ENCODE measurements around the gene MSH2.

MSH2 gene

GRCh38 chr2:47513981-47514520 is 111.1 kb downstream of the MSH2 start:
- peaks cover 27% of the 10 kb centered on the region for H3K4me1 ChIP-seq (ENCODE audit: insufficient read depth, low read length, severe bottlenecking)
- no peaks in the 10 kb centered on the region for H3K9me3 ChIP-seq (ENCODE audit: low read length)
- no peaks in the 10 kb centered on the region; the same call in 1 of the 2 replicates for H3F3A ChIP-seq (ENCODE audit: insufficient read depth, low read length)
- no peaks in the 10 kb centered on the region for H3K9me2 ChIP-seq (ENCODE audit: low read depth, low read length)
- H3K4me2 ChIP-seq (ENCODE audit: low read length): no peak overlapping the region
- peak overlapping the region; percentile 24 for H3K27ac ChIP-seq (ENCODE audit: low read depth, low read length, poor library complexity, severe bottlenecking)
- H3K36me3 ChIP-seq (ENCODE audit: insufficient read depth, low read length): peaks cover 13% of the 10 kb centered on the region; the same call in 1 of the 2 replicates
- no peaks in the 10 kb centered on the region for H4K20me1 ChIP-seq (ENCODE audit: insufficient read depth, low read length)
- H3K27me3 ChIP-seq (ENCODE audit: insufficient read depth, low read length): no peaks in the 10 kb centered on the region
- no peak overlapping the region for H3K9ac ChIP-seq (ENCODE audit: low read length)
- no peak overlapping the region for H3K4me3 ChIP-seq (ENCODE audit: low read depth, low read length, poor library complexity, severe bottlenecking)
- TF ChIP-seq EZH2 (IDR thresholded peaks at IDR 0.05; ENCODE audit: borderline replicate concordance, low read length) (no peak), CTCF (IDR thresholded peaks at IDR 0.05; ENCODE audit: low read length) (no peak)
- H3K79me2 ChIP-seq (ENCODE audit: insufficient read depth, low read length): no peaks in the 10 kb centered on the region
- H2AFZ ChIP-seq (ENCODE audit: low read length): no peak overlapping the region

- Histone ChIP-seq H2AFZ (ENCODE audit: low read length) (no peak overlapping the region), H3K27me3 (ENCODE audit: insufficient read depth, low read length) (no peaks in the 10 kb centered on the region), H3F3A (ENCODE audit: insufficient read depth, low read length) (no peaks in the 10 kb centered on the region; the same call in 1 of the 2 replicates), H3K9me2 (ENCODE audit: low read depth, low read length) (no peaks in the 10 kb centered on the region), H3K4me2 (ENCODE audit: low read length) (no peak overlapping the region), H3K36me3 (ENCODE audit: insufficient read depth, low read length) (peaks cover 13% of the 10 kb centered on the region; the same call in 1 of the 2 replicates), H3K79me2 (ENCODE audit: insufficient read depth, low read length) (no peaks in the 10 kb centered on the region), H3K9me3 (ENCODE audit: low read length) (no peaks in the 10 kb centered on the region), H3K9ac (ENCODE audit: low read length) (no peak overlapping the region), H3K4me3 (ENCODE audit: low read depth, low read length, poor library complexity, severe bottlenecking) (no peak overlapping the region), H4K20me1 (ENCODE audit: insufficient read depth, low read length) (no peaks in the 10 kb centered on the region), H3K4me1 (ENCODE audit: insufficient read depth, low read length, severe bottlenecking) (peaks cover 40% of the 10 kb centered on the region), H3K27ac (ENCODE audit: low read depth, low read length, poor library complexity, severe bottlenecking) (peak overlapping the region; percentile 95)
- no peak for TF ChIP-seq EZH2 (IDR thresholded peaks at IDR 0.05; ENCODE audit: borderline replicate concordance, low read length)
Measured at GRCh38 chr2:47516360-47517104, 113.6 kb downstream of the MSH2 start.

- Histone ChIP-seq H3K27me3 (ENCODE audit: insufficient read depth, low read length) (no peaks in the 10 kb centered on the region), H2AFZ (ENCODE audit: low read length) (no peak overlapping the region), H3K4me2 (ENCODE audit: low read length) (peak overlapping the region; percentile 86), H3K9me3 (ENCODE audit: low read length) (no peaks in the 10 kb centered on the region), H3K4me3 (ENCODE audit: low read depth, low read length, poor library complexity, severe bottlenecking) (peak overlapping the region; percentile 66), H3F3A (ENCODE audit: insufficient read depth, low read length) (no peaks in the 10 kb centered on the region; the same call in 1 of the 2 replicates), H3K27ac (ENCODE audit: low read depth, low read length, poor library complexity, severe bottlenecking) (peak overlapping the region; percentile 95), H4K20me1 (ENCODE audit: insufficient read depth, low read length) (no peaks in the 10 kb centered on the region), H3K9me2 (ENCODE audit: low read depth, low read length) (no peaks in the 10 kb centered on the region), H3K36me3 (ENCODE audit: insufficient read depth, low read length) (peaks cover 13% of the 10 kb centered on the region; the same call in 1 of the 2 replicates), H3K4me1 (ENCODE audit: insufficient read depth, low read length, severe bottlenecking) (peaks cover 56% of the 10 kb centered on the region), H3K9ac (ENCODE audit: low read length) (peak overlapping the region; percentile 77), H3K79me2 (ENCODE audit: insufficient read depth, low read length) (no peaks in the 10 kb centered on the region)
- TF ChIP-seq CTCF (IDR thresholded peaks at IDR 0.05; ENCODE audit: low read length) (peak; percentile 53; the same call in 1 of the 2 replicates), EZH2 (IDR thresholded peaks at IDR 0.05; ENCODE audit: borderline replicate concordance, low read length) (no peak)
Measured at GRCh38 chr2:47518497-47519146, 115.7 kb downstream of the MSH2 start.

All from OCI-LY1 (cell line).